ENCODE results near the gene SLC7A9.
"Not testable (repeated sequence)": the region's sequence is repeated elsewhere in the genome, so short reads cannot be mapped to it uniquely, and the experiment has no call there.

The SLC7A9 gene

DNA sequence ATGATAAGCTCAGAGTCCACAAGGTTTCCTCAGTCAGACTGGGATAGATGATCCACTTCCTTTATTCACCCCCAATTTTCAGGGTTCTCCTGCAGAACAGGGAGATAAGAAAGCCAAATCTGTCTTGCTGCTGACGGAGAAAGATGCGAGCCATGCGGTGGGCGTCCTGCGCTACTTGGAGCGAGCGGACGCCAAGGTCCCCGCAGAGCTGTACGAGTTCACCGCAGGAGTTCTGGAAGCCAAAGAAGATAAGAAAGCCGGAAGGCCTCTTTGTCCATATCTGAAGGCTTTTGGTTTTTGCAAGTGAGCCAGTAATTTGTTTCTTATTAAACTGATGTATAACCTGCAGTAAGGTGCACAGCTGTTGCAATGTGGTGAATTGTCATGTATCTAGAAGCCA, 66.7 kb downstream of the SLC7A9 start:
- no peak for DNase-seq (ENCODE audit: low read depth in 1 of 2, low spot score in 1 of 2)

GRCh38 chr19:32800754-32801153, 68.8 kb downstream of the SLC7A9 start:
- DNase-seq (ENCODE audit: low read depth in 1 of 2, low spot score in 1 of 2): no peak

DNA sequence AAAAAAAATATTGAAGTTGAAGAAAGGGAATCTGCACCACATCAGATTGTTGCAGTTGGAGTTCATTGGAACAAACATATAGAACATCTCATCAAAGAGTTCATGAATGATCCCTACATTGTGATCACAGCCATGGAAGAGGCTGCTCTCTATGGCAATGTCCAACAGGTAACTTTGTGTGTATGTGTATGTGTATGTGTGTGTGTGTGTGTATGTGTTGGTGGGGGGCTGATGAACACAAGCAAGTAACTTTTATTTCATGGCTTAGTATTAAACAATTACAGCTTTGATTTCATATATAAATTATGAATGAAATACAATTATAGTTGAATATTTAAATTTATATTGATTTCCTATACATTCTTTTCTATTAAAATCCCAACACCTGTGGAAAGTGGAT, 69.4 kb downstream of the SLC7A9 start:
- DNase-seq (ENCODE audit: low read depth in 1 of 2, low spot score in 1 of 2): no peak

GRCh38 chr19:32798201-32798600, 71.4 kb downstream of the SLC7A9 start:
- DNase-seq (ENCODE audit: low read depth in 1 of 2, low spot score in 1 of 2): no peak

DNA sequence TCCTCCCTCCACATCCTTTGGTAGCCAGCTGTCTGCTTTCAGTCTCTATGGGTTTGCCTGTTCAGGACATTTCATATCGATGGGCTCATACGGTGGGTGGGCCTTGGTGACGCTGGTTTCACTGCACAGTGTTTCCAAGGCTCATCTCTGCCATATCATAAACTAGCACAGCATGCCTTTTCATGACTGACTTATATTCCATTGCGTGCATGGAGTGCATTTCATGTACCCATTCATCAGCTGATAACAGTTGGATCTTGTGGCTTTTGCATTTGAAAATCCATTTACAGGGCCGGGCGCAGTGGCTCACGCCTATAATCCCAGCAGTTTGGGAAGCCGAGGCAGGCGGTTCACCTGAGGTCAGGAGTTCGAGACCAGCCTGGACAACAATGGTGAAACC, 80.1 kb downstream of the SLC7A9 start:
- no peak for DNase-seq (ENCODE audit: low read depth in 1 of 2, low spot score in 1 of 2)

- not testable (repeated sequence) for DNase-seq (ENCODE audit: low read depth in 1 of 2, low spot score in 1 of 2)
These were observed 81.7 kb downstream of the SLC7A9 start for GRCh38 chr19:32787895-32788294.

DNA sequence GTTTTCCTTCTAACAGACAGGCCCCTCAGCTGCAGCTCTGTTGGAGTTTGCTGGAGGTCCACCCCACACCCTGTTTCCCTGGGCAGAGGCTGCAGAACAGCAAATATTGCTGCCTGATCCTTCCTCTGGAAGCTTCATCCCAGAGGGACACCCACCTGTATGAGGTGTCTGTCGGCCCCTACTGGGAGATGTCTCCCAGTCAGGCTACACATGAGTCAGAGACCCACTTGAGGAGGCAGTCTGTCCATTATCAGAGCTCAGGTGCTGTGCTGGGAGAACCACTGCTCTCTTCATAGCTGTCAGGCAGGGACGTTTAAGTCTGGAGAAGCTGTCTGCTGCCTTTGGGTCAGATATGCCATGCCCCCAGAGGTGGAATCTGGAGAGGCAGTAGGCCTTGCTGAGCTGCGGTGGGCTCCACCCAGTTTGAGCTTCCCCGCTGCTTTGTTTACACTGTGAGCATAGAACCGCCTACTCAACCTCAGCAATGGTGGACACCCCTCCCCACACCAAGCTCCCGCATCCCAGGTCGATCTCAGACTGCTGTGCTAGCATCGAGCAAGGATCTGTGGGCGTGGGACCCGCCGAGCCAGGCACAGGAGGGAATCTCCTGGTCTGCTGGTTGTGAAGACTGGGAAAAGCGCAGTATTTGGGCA, 82.3 kb downstream of the SLC7A9 start:
- not testable (repeated sequence) for DNase-seq (ENCODE audit: low read depth in 1 of 2, low spot score in 1 of 2)

- DNase-seq (ENCODE audit: low read depth in 1 of 2, low spot score in 1 of 2): not testable (repeated sequence)
These were observed 87.5 kb downstream of the SLC7A9 start for GRCh38 chr19:32782089-32782488.

- DNase-seq (ENCODE audit: low read depth in 1 of 2, low spot score in 1 of 2): no peak
These were observed 88.3 kb downstream of the SLC7A9 start for GRCh38 chr19:32781280-32781679.

Data from activated T-helper 1 cell treated with anti-CD3 and anti-CD28 coated beads, Interleukin-2, amount 50 U/mL, for 16 hours (primary cell).